Measurements from ENCODE around the gene TMEM127. TPM values are rescaled to one million over a fixed set of nuclear protein-coding genes. Genes with fewer than 3 reads are reported as not detected.

The TMEM127 gene
- total and polyA plus RNA-seq, 2 donors from 2014 or later = 37.4 to 72.3 TPM

GRCh38 chr2:96243843-96244242, 22.0 kb downstream of the TMEM127 start:
- no peak for TF ChIP-seq CTCF (IDR thresholded peaks at IDR 0.05; ENCODE audit: borderline replicate concordance, extremely low read depth, insufficient read depth)
- Histone ChIP-seq H3K27me3 (ENCODE audit: control insufficient read depth, insufficient read depth, low read length) (no peaks in the 10 kb centered on the region), H3K4me1 (ENCODE audit: control insufficient read depth in 2 of 3, insufficient read depth in 2 of 3, low read depth in 1 of 3, low read length in 3 of 3) (no peaks in the 10 kb centered on the region), H3K9me3 (ENCODE audit: control insufficient read depth in 2 of 3, insufficient read depth in 1 of 3, low read length in 3 of 3) (no peaks in the 10 kb centered on the region), H3K36me3 (ENCODE audit: control insufficient read depth in 2 of 3, insufficient read depth in 3 of 3, low read length in 3 of 3) (no peaks in the 10 kb centered on the region), H3K4me3 (ENCODE audit: low read length in 3 of 3) (no peak overlapping the region), H3K9ac (ENCODE audit: low read length in 3 of 3) (no peak overlapping the region), H3K27ac (ENCODE audit: low read depth in 2 of 2, low read length in 2 of 2) (no peak overlapping the region)
- FAIRE-seq (no peak), DNase-seq (peak in 1 of 5 donors; percentile 13)
- intact Hi-C loops (cut with DNase I) = no loop called here

DNA sequence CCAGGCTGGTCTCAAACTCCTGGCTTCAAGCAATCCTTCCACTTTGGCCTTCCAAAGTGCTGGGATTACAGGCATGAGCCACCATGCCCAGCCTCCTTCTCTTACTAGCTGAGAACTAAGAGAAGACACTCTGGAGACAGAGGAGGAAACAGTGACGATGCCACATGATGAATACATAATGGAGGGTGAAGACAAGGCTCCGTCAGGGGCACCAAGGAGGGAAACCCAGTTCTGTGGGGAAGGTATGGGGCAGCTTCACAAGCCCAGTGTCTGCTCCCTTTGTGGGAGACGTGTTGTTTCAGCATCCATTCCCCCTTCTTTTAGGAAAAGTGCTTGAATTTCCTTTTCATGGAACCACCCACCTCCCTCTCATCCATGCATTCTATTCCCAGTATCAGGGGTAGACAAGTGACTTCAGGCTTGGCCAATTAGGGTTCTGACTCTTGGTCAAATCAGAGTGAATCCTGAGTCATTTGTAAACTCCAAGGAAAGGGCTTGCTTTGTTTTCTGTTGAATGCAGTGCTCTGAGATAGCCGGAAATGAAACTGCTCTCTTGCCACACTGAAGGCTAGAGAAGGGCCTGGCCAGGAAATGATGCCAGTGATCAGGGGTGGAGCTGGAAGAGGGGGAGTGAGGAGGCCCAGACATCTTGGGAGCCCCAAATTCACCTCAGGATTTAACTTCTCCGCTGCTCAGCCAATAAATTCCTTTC, 23.7 kb downstream of the TMEM127 start:
- TF ChIP-seq CTCF (IDR thresholded peaks at IDR 0.05; ENCODE audit: borderline replicate concordance, extremely low read depth, insufficient read depth) = no peak
- Histone ChIP-seq H3K4me1 (ENCODE audit: control insufficient read depth in 2 of 3, insufficient read depth in 2 of 3, low read depth in 1 of 3, low read length in 3 of 3) (no peaks in the 10 kb centered on the region), H3K4me3 (ENCODE audit: low read length in 3 of 3) (no peak overlapping the region), H3K9me3 (ENCODE audit: control insufficient read depth in 2 of 3, insufficient read depth in 1 of 3, low read length in 3 of 3) (no peaks in the 10 kb centered on the region), H3K36me3 (ENCODE audit: control insufficient read depth in 2 of 3, insufficient read depth in 3 of 3, low read length in 3 of 3) (no peaks in the 10 kb centered on the region), H3K27ac (ENCODE audit: low read depth in 2 of 2, low read length in 2 of 2) (peak overlapping the region; percentile 33 to 80), H3K9ac (ENCODE audit: low read length in 3 of 3) (no peak overlapping the region), H3K27me3 (ENCODE audit: control insufficient read depth, insufficient read depth, low read length) (no peaks in the 10 kb centered on the region)
- intact Hi-C loops (cut with DNase I) = no loop called here
- FAIRE-seq (no peak), DNase-seq (peak in 1 of 5 donors; percentile 53)

DNA sequence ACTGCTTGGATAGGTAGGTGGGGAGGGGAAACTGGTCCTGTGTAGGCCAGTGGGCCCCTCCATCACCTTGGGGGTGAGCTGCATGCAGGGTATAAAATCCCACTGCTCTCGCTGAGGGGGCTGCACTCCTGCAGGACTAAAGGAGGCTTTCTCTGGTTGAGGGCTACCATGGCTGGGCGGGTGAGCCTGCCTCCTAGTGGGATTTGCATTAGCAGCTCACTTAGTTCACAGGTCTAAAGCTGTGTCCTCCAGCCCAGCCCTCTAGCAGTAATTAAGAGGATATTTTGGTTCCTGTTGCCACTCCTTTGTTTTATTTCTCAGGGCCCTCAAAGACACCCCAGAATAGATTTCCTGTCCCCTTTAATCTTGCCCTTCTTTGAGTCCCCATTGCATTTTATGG, 24.6 kb downstream of the TMEM127 start:
- no peak for TF ChIP-seq CTCF (IDR thresholded peaks at IDR 0.05; ENCODE audit: borderline replicate concordance, extremely low read depth, insufficient read depth)
- intact Hi-C loops (cut with DNase I) = no loop called here

More for the DNA sequence above, 24.6 kb downstream of the TMEM127 start:
- Histone ChIP-seq H3K9ac (ENCODE audit: low read length in 3 of 3) (no peak overlapping the region), H3K4me3 (ENCODE audit: low read length in 3 of 3) (no peak overlapping the region), H3K27ac (ENCODE audit: low read depth in 2 of 2, low read length in 2 of 2) (no peak overlapping the region), H3K36me3 (ENCODE audit: control insufficient read depth in 2 of 3, insufficient read depth in 3 of 3, low read length in 3 of 3) (no peaks in the 10 kb centered on the region), H3K4me1 (ENCODE audit: control insufficient read depth in 2 of 3, insufficient read depth in 2 of 3, low read depth in 1 of 3, low read length in 3 of 3) (no peaks in the 10 kb centered on the region), H3K27me3 (ENCODE audit: control insufficient read depth, insufficient read depth, low read length) (no peaks in the 10 kb centered on the region), H3K9me3 (ENCODE audit: control insufficient read depth in 2 of 3, insufficient read depth in 1 of 3, low read length in 3 of 3) (no peaks in the 10 kb centered on the region)
- DNase-seq = peak in 1 of 5 donors; percentile 34
- no peak for FAIRE-seq
